Activated CD8-positive, alpha-beta memory T cell treated with anti-CD3 and anti-CD28 coated beads, Interleukin-2, amount 50 U/mL, for 1 hour (primary cell): ENCODE measurements around the gene LINGO1.

Source experiments
- DNase-seq: peaks from one replicate; pipeline ENCODE4 v3.0.0-alpha.2; 2020; ENCODE audit errors: extremely low read depth

Gene LINGO1

GRCh38 chr15:77597804-77598453 is 34.8 kb downstream of the LINGO1 start:
- DNase-seq, result no peak

GRCh38 chr15:77596821-77597803 is 35.6 kb downstream of the LINGO1 start:
- no peak for DNase-seq

- no peak for DNase-seq
Measured at GRCh38 chr15:77595231-77595630, 37.5 kb downstream of the LINGO1 start.

- no peak for DNase-seq
Measured at GRCh38 chr15:77592758-77593157, 40.0 kb downstream of the LINGO1 start.

- DNase-seq, result no peak
Measured at GRCh38 chr15:77591968-77592613, 40.6 kb downstream of the LINGO1 start.

- no peak for DNase-seq
Measured at GRCh38 chr15:77589839-77590238, 42.9 kb downstream of the LINGO1 start.

GRCh38 chr15:77588126-77588525 is 44.6 kb downstream of the LINGO1 start:
- no peak for DNase-seq

GRCh38 chr15:77584691-77585090 is 48.0 kb downstream of the LINGO1 start:
- no peak for DNase-seq

- no peak for DNase-seq
Measured at GRCh38 chr15:77584201-77584600, 48.5 kb downstream of the LINGO1 start.

GRCh38 chr15:77582763-77583162 is 49.9 kb downstream of the LINGO1 start:
- DNase-seq, result no peak

- no peak for DNase-seq
Measured at GRCh38 chr15:77581896-77582569, 50.7 kb downstream of the LINGO1 start.

- DNase-seq, result no peak
Measured at GRCh38 chr15:77580996-77581682, 51.6 kb downstream of the LINGO1 start.

- no peak for DNase-seq
Measured at GRCh38 chr15:77579498-77580188, 53.1 kb downstream of the LINGO1 start.

- no peak for DNase-seq
Measured at GRCh38 chr15:77578641-77579372, 53.9 kb downstream of the LINGO1 start.

- no peak for DNase-seq
Measured at GRCh38 chr15:77577366-77577950, 55.3 kb downstream of the LINGO1 start.

GRCh38 chr15:77576538-77576937 is 56.2 kb downstream of the LINGO1 start:
- DNase-seq, result no peak

GRCh38 chr15:77575203-77575934 is 57.3 kb downstream of the LINGO1 start:
- no peak for DNase-seq

GRCh38 chr15:77574521-77575202 is 58.0 kb downstream of the LINGO1 start:
- no peak for DNase-seq
